Thyroid gland (tissue), 4 donors: Measurements from ENCODE around the gene TBC1D8.

Source experiments
- CTCF ChIP-seq, 6 experiments: fragments of 200-600 bp in 3 of 6; fragments of 450-650 bp in 3 of 6; sonication (generic) in 3 of 6; IDR thresholded peaks; one replicate each; pipeline ENCODE4 v1.5.1; 2016 to 2019; ENCODE audit warnings: antibody characterized with exemption in 6 of 6, mild to moderate bottlenecking in 2 of 6, inconsistent platforms in 1 of 6, moderate library complexity in 1 of 6
- POLR2A ChIP-seq, 2 donors: fragments of 450-650 bp; IDR thresholded peaks; one replicate each; pipeline ENCODE4 v1.6.1; 2017; ENCODE audit warnings: antibody characterized with exemption in 2 of 2, mild to moderate bottlenecking in 2 of 2, moderate library complexity in 1 of 2

- TF ChIP-seq POLR2A (IDR thresholded peaks at IDR 0.05) (no peak), CTCF (IDR thresholded peaks at IDR 0.05) (no peak)
Measured at GRCh38 chr2:100967716-100968115, 183.5 kb downstream of the TBC1D8 start.
